GM19240 (cell line): ENCODE results near the gene FOXO6.
"Not testable (repeated sequence)": the region's sequence is repeated elsewhere in the genome, so short reads cannot be mapped to it uniquely, and the experiment has no call there.

Experiments
- DNase-seq: peaks from one replicate; pipeline ENCODE4 v3.0.0; 2011; ENCODE audit warnings: low spot score; ENCODE audit not compliant: insufficient read length

FOXO6 gene

GRCh38 chr1:41328780-41329640 is 32.2 kb upstream of the FOXO6 start:
- DNase-seq: no peak

- no peak for DNase-seq
Observed at GRCh38 chr1:41329662-41330587, 31.3 kb upstream of the FOXO6 start.

- DNase-seq: no peak
Observed at GRCh38 chr1:41330588-41331545, 30.4 kb upstream of the FOXO6 start.

GRCh38 chr1:41331546-41331917 is 29.7 kb upstream of the FOXO6 start:
- no peak for DNase-seq

GRCh38 chr1:41332161-41332560 is 29.1 kb upstream of the FOXO6 start:
- DNase-seq: not testable (repeated sequence)

GRCh38 chr1:41333146-41333784 is 28.0 kb upstream of the FOXO6 start:
- no peak for DNase-seq

- no peak for DNase-seq
Observed at GRCh38 chr1:41338820-41339219, 22.4 kb upstream of the FOXO6 start.

- DNase-seq: no peak
Observed at GRCh38 chr1:41340655-41341364, 20.4 kb upstream of the FOXO6 start.

GRCh38 chr1:41341365-41341683 is 19.9 kb upstream of the FOXO6 start:
- DNase-seq: no peak

- DNase-seq: no peak
Observed at GRCh38 chr1:41341772-41342562, 19.3 kb upstream of the FOXO6 start.

- DNase-seq: no peak
Observed at GRCh38 chr1:41342774-41343355, 18.4 kb upstream of the FOXO6 start.

- DNase-seq: no peak
Observed at GRCh38 chr1:41343790-41344699, 17.2 kb upstream of the FOXO6 start.

- DNase-seq: no peak
Observed at GRCh38 chr1:41344708-41345159, 16.5 kb upstream of the FOXO6 start.

- DNase-seq: no peak
Observed at GRCh38 chr1:41345434-41346075, 15.7 kb upstream of the FOXO6 start.

GRCh38 chr1:41347276-41347675 is 14.0 kb upstream of the FOXO6 start:
- no peak for DNase-seq

GRCh38 chr1:41348394-41348793 is 12.8 kb upstream of the FOXO6 start:
- DNase-seq: no peak

GRCh38 chr1:41349361-41350054 is 11.7 kb upstream of the FOXO6 start:
- DNase-seq: no peak
